HCT116 (cell line): ENCODE results near the gene ZNF569. TPM values are rescaled to one million over a fixed set of nuclear protein-coding genes. Genes with fewer than 3 reads are reported as not detected.

Experiments
- ATAC-seq: fragments of 200-7000 bp; cut with Tn5 transposase; 2 replicates; pipeline ENCODE4 v1.9.1; 2020; ENCODE audit warnings: mild to moderate bottlenecking, moderate library complexity
- BruUV-seq: library from RNA; stranded (reverse); fragments of 400-500 nt; replicated peaks from 2 replicates; lab custom pipeline; 2021; lab: Mats Ljungman, UMichigan
- CTCF ChIA-PET: fragments of 300-600 bp; sonication (Branson Sonifier 250); formaldehyde crosslinking; loops from one replicate; lab custom pipeline; 2021; ENCODE audit warnings: antibody characterized with exemption; lab: Charles Lee
- POLR2A ChIA-PET: fragments of 300-600, 350-600 bp; sonication (Branson Sonifier 250); formaldehyde crosslinking; loops from one replicate; lab custom pipeline; 2021; ENCODE audit warnings: antibody characterized with exemption; lab: Charles Lee
- RAD21 ChIA-PET, 2 experiments: fragments of 300-600 bp; sonication (Branson Sonifier 250); formaldehyde crosslinking; loops; one replicate each; lab custom pipeline; 2023; ENCODE audit warnings: low total read pairs in 2 of 2; ENCODE audit not compliant: uncharacterized antibody in 2 of 2, unreplicated experiment in 2 of 2, low non-redundant PET in 1 of 2; lab: Charles Lee
- DNase-seq: peaks from one replicate; pipeline ENCODE4 v3.0.0-alpha.2; 2010; ENCODE audit warnings: low read depth, low spot score
- H2AFZ ChIP-seq: fragments of 200-600 bp; shearing (Covaris generic), sonication (generic); 2 replicates; pipeline ENCODE4 v1.6.1; 2017; ENCODE audit warnings: low read depth, mixed run types, mixed read lengths, antibody characterized with exemption, low read length; ENCODE audit not compliant: poor library complexity, severe bottlenecking
- H3K27ac ChIP-seq: 2 replicates; pipeline ENCODE4 v1.5.1; 2012; ENCODE audit warnings: low read depth, low read length
- H3K27me3 ChIP-seq: fragments of 200-600 bp; sonication (generic); 2 replicates; pipeline ENCODE4 v1.6.1; 2016; ENCODE audit warnings: mixed run types, low read length, mixed read lengths; ENCODE audit not compliant: insufficient read depth
- H3K36me3 ChIP-seq, 2 experiments: fragments of 200-500 bp in 1 of 2; fragments of 200-600 bp in 1 of 2; sonication (Bioruptor generic) in 1 of 2; sonication (generic) in 1 of 2; 2 replicates each; pipeline versions ENCODE4 v1.5.1 to v1.6.1; 2014 to 2016; ENCODE audit warnings: low read length in 2 of 2, inconsistent platforms in 1 of 2, mixed read lengths in 1 of 2, mixed run types in 1 of 2; ENCODE audit not compliant: insufficient read depth in 2 of 2, control insufficient read depth in 1 of 2
- H3K4me1 ChIP-seq, 2 experiments: fragments of 200-600 bp in 1 of 2; sonication (generic) in 1 of 2; 2 replicates each; pipeline versions ENCODE4 v1.5.1 to v1.6.1; 2012 to 2017; ENCODE audit warnings: low read length in 2 of 2, inconsistent platforms in 1 of 2, mild to moderate bottlenecking in 1 of 2, mixed read lengths in 1 of 2, mixed run types in 1 of 2, moderate library complexity in 1 of 2; ENCODE audit not compliant: insufficient read depth in 2 of 2, control insufficient read depth in 1 of 2
- H3K4me2 ChIP-seq: fragments of 200-600 bp; sonication (generic); 2 replicates; pipeline ENCODE4 v1.6.1; 2017; ENCODE audit warnings: mixed run types, low read length, mixed read lengths
- H3K4me3 ChIP-seq, 2 experiments: fragments of 200-600 bp in 1 of 2; sonication (generic) in 1 of 2; replicated peaks in 1 of 2; 2 replicates each; pipeline ENCODE4 v1.5.1; 2011 to 2016; ENCODE audit warnings: low read length in 2 of 2, control low read depth in 1 of 2, low read depth in 1 of 2, mild to moderate bottlenecking in 1 of 2, mixed read lengths in 1 of 2, mixed run types in 1 of 2
- H3K79me2 ChIP-seq: fragments of 200-600 bp; sonication (generic); 2 replicates; pipeline ENCODE4 v1.6.1; 2017; ENCODE audit warnings: mild to moderate bottlenecking, mixed run types, low read length, moderate library complexity, mixed read lengths; ENCODE audit not compliant: insufficient read depth
- H3K9ac ChIP-seq: fragments of 200-600 bp; sonication (generic); 2 replicates; pipeline ENCODE4 v1.6.1; 2016; ENCODE audit warnings: low read length, mixed read lengths
- H3K9me2 ChIP-seq: fragments of 200-600 bp; sonication (generic), shearing (Covaris generic); 2 replicates; pipeline ENCODE4 v1.6.1; 2017; ENCODE audit warnings: mixed run types, mild to moderate bottlenecking, moderate library complexity; ENCODE audit not compliant: insufficient read depth
- H3K9me3 ChIP-seq, 2 experiments: fragments of 200-500 bp in 1 of 2; fragments of 200-600 bp in 1 of 2; sonication (Bioruptor generic) in 1 of 2; sonication (generic) in 1 of 2; 2 replicates each; pipeline ENCODE4 v1.6.1; 2014 to 2017; ENCODE audit warnings: low read length in 2 of 2, mixed read lengths in 2 of 2, inconsistent platforms in 1 of 2, low read depth in 1 of 2, mild to moderate bottlenecking in 1 of 2, mixed run types in 1 of 2, moderate library complexity in 1 of 2; ENCODE audit not compliant: control insufficient read depth in 1 of 2, insufficient read depth in 1 of 2
- H4K20me1 ChIP-seq: fragments of 200-600 bp; sonication (generic), shearing (Covaris generic); 2 replicates; pipeline ENCODE4 v1.6.1; 2017; ENCODE audit warnings: mixed run types, mild to moderate bottlenecking, moderate library complexity; ENCODE audit not compliant: insufficient read depth
- ATF3 ChIP-seq: IDR thresholded peaks from 2 replicates; pipeline ENCODE4 v1.6.1; 2012
- CBX3 ChIP-seq: IDR thresholded peaks from 2 replicates; pipeline ENCODE4 v1.6.1; 2012; ENCODE audit warnings: low read depth
- CEBPB ChIP-seq: IDR thresholded peaks from 2 replicates; pipeline ENCODE4 v1.6.1; 2012; ENCODE audit warnings: low read depth
- ELF1 ChIP-seq: IDR thresholded peaks from 2 replicates; pipeline ENCODE4 v1.6.1; 2012; ENCODE audit warnings: low read depth, borderline replicate concordance
- EZH2 ChIP-seq: fragments of 200-600 bp; sonication (generic); IDR thresholded peaks from 2 replicates; pipeline ENCODE4 v1.6.1; 2017; ENCODE audit warnings: antibody characterized with exemption, mixed run types
- EZH2phosphoT487 ChIP-seq: fragments of 200-600 bp; IDR thresholded peaks from 2 replicates; pipeline ENCODE4 v1.6.1; 2018; ENCODE audit warnings: antibody characterized with exemption, borderline replicate concordance
- FOSL1 ChIP-seq: IDR thresholded peaks from 2 replicates; pipeline ENCODE4 v1.6.1; 2012; ENCODE audit warnings: low read depth
- JUND ChIP-seq: IDR thresholded peaks from 2 replicates; pipeline ENCODE4 v1.6.1; 2012
- MAX ChIP-seq: IDR thresholded peaks from 2 replicates; pipeline ENCODE4 v1.6.1; 2012
- POLR2AphosphoS5 ChIP-seq: IDR thresholded peaks from 2 replicates; pipeline ENCODE4 v1.6.1; 2011; ENCODE audit warnings: mild to moderate bottlenecking, low read depth, low read length, moderate library complexity
- RAD21 ChIP-seq: IDR thresholded peaks from 2 replicates; pipeline ENCODE4 v1.6.1; 2012; ENCODE audit warnings: low read depth, mild to moderate bottlenecking
- SIN3A ChIP-seq: IDR thresholded peaks from 2 replicates; pipeline ENCODE4 v1.6.1; 2012; ENCODE audit warnings: low read depth
- SP1 ChIP-seq: IDR thresholded peaks from 2 replicates; pipeline ENCODE4 v1.6.1; 2012; ENCODE audit warnings: low read depth
- TCF7L2 ChIP-seq: IDR thresholded peaks from 2 replicates; pipeline ENCODE4 v1.7.0; 2011; ENCODE audit warnings: borderline replicate concordance, inconsistent platforms; ENCODE audit not compliant: insufficient read depth, insufficient read length; ENCODE audit errors: extremely low read depth
- ZFX ChIP-seq: fragments of 450-650 bp; IDR thresholded peaks from 2 replicates; pipeline ENCODE4 v1.6.1; 2017
- ZNF274 ChIP-seq: fragments of 200-500 bp; sonication (Bioruptor generic); IDR thresholded peaks from 2 replicates; pipeline ENCODE4 v1.6.1; 2014; ENCODE audit warnings: mild to moderate bottlenecking, low read depth, low read length, inconsistent platforms
- intact Hi-C: fragments of 100-400 bp; cut with micrococcal nuclease; formaldehyde crosslinking; loops from 2 replicates; pipeline ENCODE4 v1.10.0; 2022
- total RNA-seq: library from RNA; stranded (reverse); gene quantifications from one replicate; pipeline ENCODE4 v1.2.1, GENCODE V29; 2021; ENCODE audit not compliant: unreplicated experiment
- TF ChIP-seq, protein P1 (sequence below): IDR thresholded peaks from 2 replicates; pipeline ENCODE4 v1.6.1; 2011; ENCODE audit warnings: mild to moderate bottlenecking, low read length, moderate library complexity; ENCODE audit not compliant: insufficient replicate concordance; ENCODE audit errors: extremely low read depth
- TF ChIP-seq, protein P2 (sequence below), 3 experiments: fragments of 200-600 bp in 1 of 3; sonication (generic) in 1 of 3; IDR thresholded peaks in 2 of 3; conservative IDR thresholded peaks in 1 of 3; 2 replicates each; pipeline ENCODE4 v1.5.1; 2012 to 2017; ENCODE audit warnings: low read depth in 2 of 3, low read length in 2 of 3, antibody characterized with exemption in 1 of 3, borderline replicate concordance in 1 of 3, control low read depth in 1 of 3, mild to moderate bottlenecking in 1 of 3, mixed read lengths in 1 of 3, mixed run types in 1 of 3, moderate library complexity in 1 of 3; ENCODE audit not compliant: insufficient read depth in 1 of 3

The ZNF569 gene
- total RNA-seq, 1 experiment from 2014 or later = not detected

GRCh38 chr19:37513397-37513796 lies 46.2 kb upstream of the ZNF569 start:
- CTCF ChIA-PET = no interaction called here
- intact Hi-C loops = no loop called here

GRCh38 chr19:37511821-37512220 lies 44.6 kb upstream of the ZNF569 start:
- ChIA-PET CTCF (no interaction called here), POLR2A (no interaction called here), RAD21 (no interaction called here)
- Histone ChIP-seq H3K4me3 (no peak overlapping the region), H3K27ac (no peak overlapping the region), H3K4me1 (no peaks in the 10 kb centered on the region), H3K79me2 (no peaks in the 10 kb centered on the region), H3K36me3 (no peaks in the 10 kb centered on the region), H3K9ac (no peak overlapping the region), H3K4me2 (no peak overlapping the region), H3K27me3 (no peaks in the 10 kb centered on the region), H2AFZ (no peak overlapping the region), H4K20me1 (no peaks in the 10 kb centered on the region), H3K9me3 (peaks cover 0 to 27% of the 10 kb centered on the region in 2 experiments; a peak in 2 of 4 replicates), H3K9me2 (no peaks in the 10 kb centered on the region)
- intact Hi-C loops = no loop called here
- BruUV-seq = no TSS peak
- no peak for DNase-seq
- no peak for ATAC-seq
- TF ChIP-seq SP1 = no peak
- TF ChIP-seq JUND = no peak
- no peak for TF ChIP-seq MAX
- TF ChIP-seq ATF3 = no peak
- TF ChIP-seq, protein P1, sequence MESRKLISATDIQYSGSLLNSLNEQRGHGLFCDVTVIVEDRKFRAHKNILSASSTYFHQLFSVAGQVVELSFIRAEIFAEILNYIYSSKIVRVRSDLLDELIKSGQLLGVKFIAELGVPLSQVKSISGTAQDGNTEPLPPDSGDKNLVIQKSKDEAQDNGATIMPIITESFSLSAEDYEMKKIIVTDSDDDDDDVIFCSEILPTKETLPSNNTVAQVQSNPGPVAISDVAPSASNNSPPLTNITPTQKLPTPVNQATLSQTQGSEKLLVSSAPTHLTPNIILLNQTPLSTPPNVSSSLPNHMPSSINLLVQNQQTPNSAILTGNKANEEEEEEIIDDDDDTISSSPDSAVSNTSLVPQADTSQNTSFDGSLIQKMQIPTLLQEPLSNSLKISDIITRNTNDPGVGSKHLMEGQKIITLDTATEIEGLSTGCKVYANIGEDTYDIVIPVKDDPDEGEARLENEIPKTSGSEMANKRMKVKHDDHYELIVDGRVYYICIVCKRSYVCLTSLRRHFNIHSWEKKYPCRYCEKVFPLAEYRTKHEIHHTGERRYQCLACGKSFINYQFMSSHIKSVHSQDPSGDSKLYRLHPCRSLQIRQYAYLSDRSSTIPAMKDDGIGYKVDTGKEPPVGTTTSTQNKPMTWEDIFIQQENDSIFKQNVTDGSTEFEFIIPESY = no peak
- no peak for TF ChIP-seq EZH2
- TF ChIP-seq FOSL1 = no peak
- TF ChIP-seq ELF1 = no peak
- no peak for TF ChIP-seq CEBPB
- TF ChIP-seq CBX3 = no peak
- no peak for TF ChIP-seq POLR2AphosphoS5
- no peak for TF ChIP-seq EZH2phosphoT487

More at GRCh38 chr19:37513397-37513796, 46.2 kb upstream of the ZNF569 start:
- no peaks in the 10 kb centered on the region for H3K36me3 ChIP-seq
- no peak for DNase-seq
- no peak overlapping the region for H2AFZ ChIP-seq
- ChIA-PET POLR2A (no interaction called here), RAD21 (no interaction called here)
- H3K4me2 ChIP-seq = no peak overlapping the region
- no peaks in the 10 kb centered on the region for H3K27me3 ChIP-seq
- no peaks in the 10 kb centered on the region for H3K79me2 ChIP-seq
- no peak overlapping the region for H3K9ac ChIP-seq
- H3K4me3 ChIP-seq = no peak overlapping the region
- no peaks in the 10 kb centered on the region for H4K20me1 ChIP-seq
- peaks cover 4 to 27% of the 10 kb centered on the region in 2 experiments; a peak in 2 of 4 replicates for H3K9me3 ChIP-seq
- no peak for ATAC-seq
- H3K9me2 ChIP-seq = no peaks in the 10 kb centered on the region
- no peak overlapping the region for H3K27ac ChIP-seq
- no TSS peak for BruUV-seq
- H3K4me1 ChIP-seq = no peaks in the 10 kb centered on the region
- TF ChIP-seq TCF7L2 = no peak
- TF ChIP-seq ZNF274 = no peak
- no peak for TF ChIP-seq SP1
- TF ChIP-seq ELF1 = no peak
- no peak for TF ChIP-seq RAD21
- TF ChIP-seq SIN3A = no peak
- TF ChIP-seq, protein P2, sequence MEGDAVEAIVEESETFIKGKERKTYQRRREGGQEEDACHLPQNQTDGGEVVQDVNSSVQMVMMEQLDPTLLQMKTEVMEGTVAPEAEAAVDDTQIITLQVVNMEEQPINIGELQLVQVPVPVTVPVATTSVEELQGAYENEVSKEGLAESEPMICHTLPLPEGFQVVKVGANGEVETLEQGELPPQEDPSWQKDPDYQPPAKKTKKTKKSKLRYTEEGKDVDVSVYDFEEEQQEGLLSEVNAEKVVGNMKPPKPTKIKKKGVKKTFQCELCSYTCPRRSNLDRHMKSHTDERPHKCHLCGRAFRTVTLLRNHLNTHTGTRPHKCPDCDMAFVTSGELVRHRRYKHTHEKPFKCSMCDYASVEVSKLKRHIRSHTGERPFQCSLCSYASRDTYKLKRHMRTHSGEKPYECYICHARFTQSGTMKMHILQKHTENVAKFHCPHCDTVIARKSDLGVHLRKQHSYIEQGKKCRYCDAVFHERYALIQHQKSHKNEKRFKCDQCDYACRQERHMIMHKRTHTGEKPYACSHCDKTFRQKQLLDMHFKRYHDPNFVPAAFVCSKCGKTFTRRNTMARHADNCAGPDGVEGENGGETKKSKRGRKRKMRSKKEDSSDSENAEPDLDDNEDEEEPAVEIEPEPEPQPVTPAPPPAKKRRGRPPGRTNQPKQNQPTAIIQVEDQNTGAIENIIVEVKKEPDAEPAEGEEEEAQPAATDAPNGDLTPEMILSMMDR (IDR thresholded peaks at IDR 0.05 in 2 of 3, conservative IDR thresholded peaks at IDR 0.05 in 1 of 3; ENCODE audit: borderline replicate concordance in 1 of 3, insufficient read depth in 1 of 3, low read depth in 2 of 3, low read length in 2 of 3) = no peak
- no peak for TF ChIP-seq EZH2phosphoT487
- TF ChIP-seq JUND = no peak
- TF ChIP-seq EZH2 = no peak
- no peak for TF ChIP-seq ZFX
- no peak for TF ChIP-seq CBX3
